ENCODE data around the gene ACER3.
"Not testable (repeated sequence)": the region's sequence is repeated elsewhere in the genome, so short reads cannot be mapped to it uniquely, and the experiment has no call there.

The ACER3 gene

GRCh38 chr11:76919887-76920746, 59.4 kb downstream of the ACER3 start:
- peak; percentile 21 for DNase-seq (ENCODE audit: low read depth)

DNA sequence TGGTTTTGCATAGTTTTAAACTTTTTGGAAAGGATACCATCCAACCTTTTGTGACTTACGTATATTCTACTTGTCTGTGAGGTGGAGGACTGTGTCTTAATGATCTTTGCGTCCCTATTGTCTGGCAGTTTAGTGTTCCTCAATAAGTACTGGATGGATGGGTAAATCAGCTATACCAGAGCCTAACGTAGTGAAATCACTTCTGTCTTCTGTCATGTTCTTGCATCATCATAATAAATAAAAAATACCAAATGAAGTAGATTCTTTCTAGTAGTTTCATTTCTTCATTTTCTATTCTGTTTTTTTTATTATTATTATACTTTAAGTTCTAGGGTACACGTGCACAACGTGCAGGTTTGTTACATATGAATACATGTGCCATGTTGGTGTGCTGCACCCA, 66.4 kb downstream of the ACER3 start:
- no peak for DNase-seq (ENCODE audit: low read depth)

- no peak for DNase-seq (ENCODE audit: low read depth)
Measured at GRCh38 chr11:76935042-76935441, 74.3 kb downstream of the ACER3 start.

DNA sequence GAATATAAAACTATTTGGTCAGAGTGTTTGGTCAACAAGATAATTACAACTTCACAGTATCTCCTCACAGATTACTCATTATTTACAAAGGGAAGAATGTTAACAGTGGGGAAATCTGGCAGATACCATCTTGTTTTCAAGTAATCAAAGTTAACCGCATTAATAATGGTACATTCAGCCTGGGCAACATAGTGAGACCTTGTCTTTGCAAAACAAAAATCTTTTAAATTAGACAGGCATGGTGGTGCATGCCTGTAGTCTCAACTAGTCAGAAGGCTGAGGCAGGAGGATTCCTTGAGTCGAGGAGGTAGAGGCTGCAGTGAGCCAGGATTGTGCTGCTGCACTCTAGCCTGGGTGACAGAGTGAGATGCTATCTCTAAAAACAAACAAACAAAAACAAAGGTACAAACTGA, 78.5 kb downstream of the ACER3 start:
- DNase-seq (ENCODE audit: low read depth), result no peak

DNA sequence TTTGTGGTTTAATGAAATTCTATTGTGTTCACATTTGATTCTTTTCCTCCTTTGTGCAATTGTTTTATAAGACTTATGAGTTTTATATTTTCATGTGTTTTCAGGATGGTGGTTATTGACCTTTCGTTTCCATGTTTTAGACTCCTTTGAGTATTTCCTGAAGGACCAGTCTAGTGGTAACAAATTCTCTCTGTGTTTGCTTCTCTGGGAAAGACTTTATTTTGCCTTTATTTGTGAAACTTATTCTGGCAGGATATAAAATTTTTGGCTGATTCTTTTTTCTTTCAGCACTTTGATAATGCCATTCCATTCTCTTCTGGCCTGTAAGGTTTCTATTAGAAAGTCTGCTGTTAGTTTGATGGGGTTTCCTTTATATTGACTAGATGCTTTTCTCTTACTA, 83.5 kb downstream of the ACER3 start:
- no peak for DNase-seq (ENCODE audit: low read depth)

- DNase-seq (ENCODE audit: low read depth), result no peak
Measured at GRCh38 chr11:76946223-76946622, 85.5 kb downstream of the ACER3 start.

DNA sequence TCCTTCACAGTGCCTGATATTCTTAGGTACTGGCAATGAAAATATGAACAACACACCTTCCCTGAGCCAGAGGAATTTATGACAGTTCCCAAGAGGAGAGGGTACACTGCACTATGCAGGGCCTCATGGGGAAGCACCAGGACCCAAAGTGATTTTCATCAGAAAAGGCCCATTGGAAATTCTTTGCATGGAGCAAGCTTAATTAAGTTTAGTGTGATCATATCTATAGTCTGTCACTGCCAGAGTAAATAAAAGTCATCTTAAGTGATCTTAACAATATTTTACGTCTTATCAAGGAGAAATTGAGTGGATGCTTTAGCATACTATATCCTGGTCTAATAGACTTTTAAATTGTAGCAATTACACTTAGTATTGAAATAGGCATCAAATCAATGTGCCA, 86.5 kb downstream of the ACER3 start:
- no peak for DNase-seq (ENCODE audit: low read depth)

DNA sequence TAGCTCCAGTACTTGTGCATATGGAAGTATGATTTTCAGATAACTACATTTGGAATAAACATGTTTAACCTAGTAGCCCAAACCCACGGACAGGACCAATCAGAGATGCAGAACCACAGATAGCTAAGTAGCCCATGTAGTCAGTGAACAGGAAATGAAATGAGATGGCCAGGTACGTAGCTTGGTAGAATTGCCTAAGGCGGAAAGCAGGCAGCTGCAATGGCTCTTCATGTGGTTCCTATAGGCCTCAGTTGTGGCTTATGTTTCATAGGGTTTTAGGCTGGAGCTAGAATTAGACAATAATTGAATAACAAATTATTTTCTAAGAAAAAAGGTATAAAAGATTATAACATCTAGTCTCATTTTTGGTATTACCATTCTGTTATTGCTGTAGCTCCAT, 87.1 kb downstream of the ACER3 start:
- no peak for DNase-seq (ENCODE audit: low read depth)

DNA sequence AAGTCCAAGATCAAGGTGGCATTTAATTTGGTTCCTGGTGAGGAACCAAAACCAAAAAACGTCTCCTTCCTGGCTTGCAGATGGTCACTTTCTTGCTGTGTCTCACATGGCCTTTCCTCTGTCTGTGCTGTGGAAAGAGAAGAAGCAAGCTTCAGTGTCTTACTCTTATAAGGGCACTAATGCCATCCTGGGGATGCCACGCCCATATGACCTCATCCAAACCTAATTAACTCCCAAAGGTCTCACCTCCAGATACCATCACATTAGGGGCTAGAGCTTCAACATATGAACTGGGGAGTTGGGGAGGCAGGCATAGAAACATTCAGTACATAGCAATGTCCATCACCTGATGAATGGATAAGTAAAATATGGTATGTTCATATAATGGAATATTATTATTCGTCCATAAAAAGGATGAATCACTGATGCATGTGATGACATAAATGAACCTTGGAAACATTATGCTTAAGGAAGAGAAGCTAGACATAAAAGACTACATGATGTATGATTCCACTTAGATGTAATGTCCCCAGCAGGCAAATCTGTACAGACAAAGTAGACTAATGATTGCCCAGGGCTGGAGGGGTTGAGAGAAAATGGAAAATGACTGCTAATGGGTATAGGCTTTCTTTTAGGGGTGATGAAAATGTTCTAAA, 94.9 kb downstream of the ACER3 start:
- DNase-seq (ENCODE audit: low read depth), result no peak

GRCh38 chr11:76962583-76963416, 102.1 kb downstream of the ACER3 start:
- no peak for DNase-seq (ENCODE audit: low read depth)

DNA sequence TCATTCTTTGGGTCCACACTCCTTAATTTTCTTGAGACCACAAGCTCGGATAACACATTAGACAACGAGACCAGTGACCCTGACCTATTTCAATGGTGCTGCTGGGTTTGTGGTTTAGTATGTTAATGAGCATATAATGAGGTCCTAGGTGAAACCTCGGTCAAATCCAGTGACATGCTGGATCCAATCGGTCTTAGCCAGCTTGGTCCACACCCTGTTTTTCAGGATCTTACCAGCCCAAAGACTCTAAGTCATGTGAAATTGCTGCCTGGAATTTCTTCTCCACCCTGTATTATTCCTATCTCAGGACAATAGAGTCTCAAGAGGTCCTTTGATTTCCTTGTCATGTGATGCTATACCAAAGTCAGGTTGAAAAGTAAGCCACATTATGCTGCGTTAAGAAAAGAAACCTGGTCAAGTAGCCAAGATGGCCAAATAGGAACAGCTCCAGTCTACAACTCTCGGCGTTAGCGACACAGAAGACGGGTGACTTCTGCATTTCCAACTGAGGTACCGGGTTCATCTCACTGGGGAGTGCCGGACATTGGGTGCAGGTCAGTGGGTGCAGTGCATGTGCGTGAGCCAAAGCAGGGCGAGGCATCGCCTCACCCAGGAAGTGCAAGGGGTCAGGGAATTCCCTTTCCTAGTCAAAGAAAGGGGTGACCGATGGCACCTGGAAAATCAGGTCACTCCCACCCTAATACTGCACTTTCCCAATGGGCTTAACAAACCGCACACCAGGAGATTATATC, 102.9 kb downstream of the ACER3 start:
- not testable (repeated sequence) for DNase-seq (ENCODE audit: low read depth)

DNA sequence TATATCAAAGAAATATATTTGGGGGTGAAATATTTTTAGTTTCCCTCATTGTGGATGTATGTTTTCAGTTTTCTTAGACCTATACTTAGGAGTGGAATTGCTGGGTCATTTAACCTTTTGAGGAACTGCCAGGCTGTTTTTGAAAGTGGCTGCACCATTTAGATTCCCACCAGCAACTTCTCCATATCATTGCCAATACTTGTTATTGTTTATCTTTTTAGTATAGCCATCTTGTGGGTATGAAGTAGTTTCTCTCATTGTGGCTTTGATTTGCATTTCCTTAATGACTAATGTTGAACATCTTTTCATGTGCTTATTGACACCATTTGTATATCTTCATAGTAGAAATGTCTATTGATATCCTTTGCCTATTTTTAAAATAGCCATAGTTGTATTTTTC, 111.3 kb downstream of the ACER3 start:
- DNase-seq (ENCODE audit: low read depth), result no peak

DNA sequence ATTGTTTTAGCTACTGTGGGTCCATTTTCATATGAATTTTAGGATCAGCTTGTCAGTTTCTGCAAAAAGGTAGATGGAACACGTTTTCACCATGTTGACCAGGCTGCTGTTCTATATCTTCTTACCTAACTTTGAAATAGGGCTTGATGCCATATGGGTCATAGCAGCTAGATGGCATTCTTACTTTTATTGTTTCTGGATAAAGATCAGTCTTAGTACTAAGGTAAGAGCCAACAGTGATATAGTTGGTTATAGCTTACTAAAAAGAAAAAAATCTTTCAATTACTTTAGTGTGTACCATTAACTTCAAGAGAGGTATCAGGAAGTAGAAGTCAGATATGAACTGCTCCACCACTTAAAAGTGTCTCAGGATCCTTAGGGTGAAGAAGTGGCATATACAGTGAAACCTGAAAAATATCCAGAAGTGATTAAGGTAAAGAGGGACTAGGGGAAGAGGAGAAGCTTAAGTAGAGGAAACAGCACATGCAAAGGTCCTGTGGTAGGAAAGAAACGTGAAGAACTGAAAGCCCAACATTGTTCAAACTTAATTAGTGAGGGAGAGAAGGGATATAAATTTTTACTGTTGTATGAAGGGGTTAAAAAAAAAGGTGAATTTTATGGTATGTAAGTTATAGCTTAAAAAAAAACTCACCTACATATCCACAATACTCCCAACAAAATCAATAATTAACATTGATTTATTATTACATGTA, 113.6 kb downstream of the ACER3 start:
- DNase-seq (ENCODE audit: low read depth), result no peak

GRCh38 chr11:76975513-76975912, 114.8 kb downstream of the ACER3 start:
- no peak for DNase-seq (ENCODE audit: low read depth)

- DNase-seq (ENCODE audit: low read depth), result no peak
Measured at GRCh38 chr11:76977791-76978190, 117.1 kb downstream of the ACER3 start.

DNA sequence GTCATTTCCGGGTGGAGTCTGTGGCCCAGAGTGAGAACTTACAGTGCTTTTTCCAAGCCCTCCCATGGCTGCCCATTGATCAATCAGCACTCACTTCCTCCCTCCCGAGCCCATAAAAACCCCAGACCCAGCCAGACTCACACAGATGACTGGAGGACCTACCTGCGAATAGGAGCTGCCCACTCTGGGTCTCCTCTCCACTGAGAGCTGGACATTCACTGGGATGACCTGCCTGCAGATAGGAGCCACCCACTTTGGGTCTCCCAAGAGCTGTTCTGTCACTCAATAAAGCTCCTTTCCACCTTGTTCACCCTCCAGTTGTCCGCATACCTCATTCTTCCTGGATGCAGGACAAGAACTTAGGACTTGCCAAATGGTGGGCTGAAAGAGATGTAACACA, 117.5 kb downstream of the ACER3 start:
- DNase-seq (ENCODE audit: low read depth), result no peak

DNA sequence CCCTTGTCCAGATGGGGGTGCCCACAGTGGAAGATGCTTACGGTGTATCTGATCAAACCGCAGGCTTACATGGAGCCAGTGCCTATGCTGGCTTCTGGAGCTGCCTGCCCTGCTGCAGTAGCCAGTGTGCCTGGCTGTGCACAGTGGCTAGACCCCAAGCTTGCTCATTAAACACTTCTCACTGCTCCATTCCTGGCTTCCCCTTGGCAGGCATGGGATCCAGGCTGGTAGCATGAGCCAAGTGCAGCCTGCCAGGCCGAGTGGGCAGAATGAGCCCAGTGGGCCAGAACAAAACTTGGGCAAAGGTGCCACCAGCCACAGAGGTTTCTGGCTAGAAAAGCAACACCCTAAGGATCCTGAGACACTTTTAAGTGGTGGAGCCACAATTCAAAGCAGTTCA, 118.1 kb downstream of the ACER3 start:
- no peak for DNase-seq (ENCODE audit: low read depth)

DNA sequence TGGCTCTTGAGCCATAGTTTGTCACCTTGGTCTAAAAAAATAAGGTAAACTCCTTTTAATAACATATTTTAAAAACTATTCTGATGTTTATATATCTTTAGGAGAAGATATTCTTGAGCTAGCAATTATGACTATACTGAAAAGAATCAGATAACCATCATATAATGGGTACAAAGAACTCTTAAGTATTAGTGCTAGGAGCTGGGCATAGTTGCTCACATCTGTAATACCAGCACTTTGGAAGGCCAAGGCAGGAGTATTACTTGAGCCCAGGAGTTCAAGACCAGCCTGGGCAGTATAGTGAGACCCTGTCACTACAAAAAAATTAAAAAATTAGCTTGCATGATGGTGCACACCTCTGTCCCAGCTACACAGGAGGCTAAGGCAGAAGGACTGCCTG, 119.5 kb downstream of the ACER3 start:
- DNase-seq (ENCODE audit: low read depth), result no peak

DNA sequence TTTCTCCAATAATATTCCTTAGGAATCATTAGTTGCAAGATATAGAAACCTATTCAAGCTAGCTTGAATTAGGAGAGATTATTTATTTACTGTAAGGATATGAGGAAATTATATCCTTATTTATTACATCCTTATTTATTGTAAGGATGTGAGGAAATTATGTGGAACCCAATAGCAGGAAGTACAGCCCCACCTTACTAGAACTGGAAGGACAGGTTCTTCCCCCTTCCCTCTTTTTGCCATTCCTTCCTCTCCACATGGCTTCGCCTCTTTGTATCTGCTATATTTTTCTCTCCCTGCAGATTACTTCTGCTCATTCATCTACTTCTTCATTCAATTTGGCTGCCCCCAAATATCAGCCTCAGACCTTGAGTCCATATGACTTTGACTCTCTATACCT, 124.0 kb downstream of the ACER3 start:
- no peak for DNase-seq (ENCODE audit: low read depth)

GRCh38 chr11:76987203-76987602, 126.5 kb downstream of the ACER3 start:
- DNase-seq (ENCODE audit: low read depth), result no peak

DNA sequence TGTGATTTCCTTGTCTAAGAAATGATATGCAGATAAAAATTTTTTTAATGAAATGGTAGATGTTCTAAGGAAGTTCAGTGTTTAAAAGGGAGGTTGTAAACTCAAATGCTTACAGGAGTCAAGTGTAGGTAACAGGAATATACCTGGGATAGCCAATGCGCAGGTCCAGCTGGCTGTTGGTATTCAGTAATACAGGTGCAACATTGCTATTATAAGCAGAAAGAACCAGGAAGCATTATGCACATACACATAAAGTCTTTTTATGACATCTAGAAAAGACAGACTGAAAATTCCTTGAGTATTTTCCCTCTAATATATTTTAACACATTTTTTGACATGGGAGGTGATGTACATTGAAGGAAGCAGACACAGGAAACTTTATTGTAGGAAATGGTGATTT, 129.9 kb downstream of the ACER3 start:
- no peak for DNase-seq (ENCODE audit: low read depth)

Data from activated T-cell treated with anti-CD3 and anti-CD28 coated beads for 1 hour (primary cell).